SKM-1 (cell line): ENCODE data around the gene ZNF71.
"Not testable (repeated sequence)": the region's sequence is repeated elsewhere in the genome, so short reads cannot be mapped to it uniquely, and the experiment has no call there.

Source experiments
- DNase-seq: peaks from one replicate; lab custom pipeline; 2025; ENCODE audit not compliant: unreplicated experiment; lab: John Stamatoyannopoulos, UW

ZNF71 gene

GRCh38 chr19:56622374-56622773 lies 27.3 kb downstream of the ZNF71 start:
- DNase-seq: no peak

- DNase-seq: no peak
Observed at GRCh38 chr19:56623006-56623405, 27.9 kb downstream of the ZNF71 start.

GRCh38 chr19:56625708-56626107 lies 30.6 kb downstream of the ZNF71 start:
- no peak for DNase-seq

GRCh38 chr19:56633021-56633420 lies 37.9 kb downstream of the ZNF71 start:
- no peak for DNase-seq

- DNase-seq: no peak
Observed at GRCh38 chr19:56637976-56638555, 43.0 kb downstream of the ZNF71 start.

- no peak for DNase-seq
Observed at GRCh38 chr19:56639217-56639616, 44.1 kb downstream of the ZNF71 start.

- no peak for DNase-seq
Observed at GRCh38 chr19:56642711-56643459, 47.8 kb downstream of the ZNF71 start, which contains the start of gene SMIM17. Gene SMIM17, plus strand, starts transcription at chr19:56643159. Its CDS starts 2,509 bp downstream, at chr19:56645668.

- no peak for DNase-seq
Observed at GRCh38 chr19:56643460-56643955, 48.4 kb downstream of the ZNF71 start.

- DNase-seq: no peak
Observed at GRCh38 chr19:56654151-56654550, 59.0 kb downstream of the ZNF71 start.

GRCh38 chr19:56660381-56661107 lies 65.4 kb downstream of the ZNF71 start:
- no peak for DNase-seq

- no peak for DNase-seq
Observed at GRCh38 chr19:56661248-56661647, 66.1 kb downstream of the ZNF71 start.

- no peak for DNase-seq
Observed at GRCh38 chr19:56663931-56664500, 68.9 kb downstream of the ZNF71 start.

- DNase-seq: no peak
Observed at GRCh38 chr19:56664511-56664910, 69.4 kb downstream of the ZNF71 start.

- DNase-seq: no peak
Observed at GRCh38 chr19:56667311-56667870, 72.3 kb downstream of the ZNF71 start.

- no peak for DNase-seq
Observed at GRCh38 chr19:56668676-56669075, 73.6 kb downstream of the ZNF71 start.

GRCh38 chr19:56670401-56670960 lies 75.4 kb downstream of the ZNF71 start:
- DNase-seq: no peak

- DNase-seq: no peak
Observed at GRCh38 chr19:56670961-56671612, 76.0 kb downstream of the ZNF71 start.

- DNase-seq: no peak
Observed at GRCh38 chr19:56671613-56671994, 76.5 kb downstream of the ZNF71 start, which contains the start of gene ZNF835. Gene ZNF835, minus strand, starts transcription at chr19:56671757. Its CDS starts 6,559 bp downstream, at chr19:56665198.

- not testable (repeated sequence) for DNase-seq
Observed at GRCh38 chr19:56672610-56673009, 77.5 kb downstream of the ZNF71 start.
